GM19395 (cell line): ENCODE results near the gene LGI4.

Experiments used
- ATAC-seq: cut with Tn5 transposase; IDR thresholded peaks from one replicate; pipeline ENCODE4 v1.9.1; 2021; ENCODE audit warnings: mild to moderate bottlenecking, moderate library complexity; ENCODE audit not compliant: unreplicated experiment

The LGI4 gene

DNA sequence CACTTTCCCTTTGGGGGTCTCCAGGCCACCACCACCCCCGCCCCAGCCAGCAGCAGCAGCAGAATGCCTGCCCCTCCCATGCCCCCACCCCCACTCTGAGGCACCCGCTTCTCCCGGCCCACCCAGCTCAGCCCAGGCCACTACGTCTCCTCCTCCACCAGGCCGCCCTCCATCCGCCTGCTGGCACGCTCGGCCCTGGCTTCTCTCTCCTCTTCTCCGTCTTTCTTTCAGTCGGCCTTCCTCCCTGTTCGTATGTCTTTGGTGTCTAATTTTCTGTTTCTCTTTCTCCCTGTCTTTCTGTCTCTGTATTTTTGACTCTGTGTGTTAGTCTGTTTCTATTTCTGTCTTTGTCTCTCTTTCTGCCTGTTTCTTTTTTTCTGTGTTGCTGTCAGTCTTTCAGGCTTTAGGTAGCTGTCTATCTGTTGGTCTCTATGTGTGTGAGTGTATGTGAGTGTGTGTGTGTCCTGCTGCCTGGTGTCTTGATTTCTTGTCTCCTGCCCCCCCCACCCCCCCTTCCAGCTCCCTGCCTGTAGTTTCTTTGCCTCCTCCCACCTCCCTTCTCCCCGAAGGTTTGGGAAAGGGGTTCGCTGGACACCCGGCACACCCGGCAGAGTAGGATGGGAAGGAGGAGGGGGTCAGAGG lies at the start of gene LGI4:
Gene LGI4 (minus strand): TSS at position 459 of the 642 bp plus-strand sequence. CDS start 379 bp downstream, at position 80.
- no peak for ATAC-seq

DNA sequence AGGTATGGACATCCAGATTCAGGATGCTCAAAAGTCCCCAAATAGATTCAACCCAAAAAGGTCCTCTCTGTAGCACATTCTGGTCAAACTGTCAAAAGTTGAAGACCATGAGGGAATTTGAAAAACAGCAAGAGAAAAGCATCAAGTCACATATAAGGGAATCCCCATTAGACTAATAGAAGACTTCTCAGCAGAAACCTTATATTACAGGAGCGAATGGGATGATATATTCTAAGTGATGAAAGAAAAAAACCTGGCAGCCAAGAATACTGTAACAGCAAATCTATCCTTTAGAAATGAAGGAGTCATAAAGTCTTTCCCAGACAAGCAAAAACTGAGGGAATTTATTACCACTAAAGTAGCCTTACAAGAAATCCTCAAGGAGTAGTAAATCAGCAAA lies 49.4 kb upstream of the LGI4 start:
- no peak for ATAC-seq

DNA sequence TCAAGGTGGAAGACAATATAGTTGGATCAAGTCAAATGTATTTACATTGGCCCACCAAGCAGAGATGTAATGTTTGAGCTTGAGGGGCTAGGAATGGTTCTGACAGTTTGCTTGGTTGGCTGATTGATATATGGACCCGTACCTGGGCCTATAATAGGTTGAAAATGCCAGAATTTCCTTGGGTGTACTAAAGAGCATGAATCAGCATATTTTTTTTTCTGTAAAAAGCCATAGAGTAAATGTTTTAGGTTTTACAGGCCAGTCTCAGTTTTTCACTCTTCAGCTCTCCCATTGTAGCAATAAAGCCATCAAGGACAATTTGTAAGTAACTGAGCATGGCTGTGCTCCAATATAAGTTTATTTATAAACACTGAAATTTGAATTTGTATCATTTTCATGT lies 46.5 kb upstream of the LGI4 start:
- ATAC-seq, result no peak

DNA sequence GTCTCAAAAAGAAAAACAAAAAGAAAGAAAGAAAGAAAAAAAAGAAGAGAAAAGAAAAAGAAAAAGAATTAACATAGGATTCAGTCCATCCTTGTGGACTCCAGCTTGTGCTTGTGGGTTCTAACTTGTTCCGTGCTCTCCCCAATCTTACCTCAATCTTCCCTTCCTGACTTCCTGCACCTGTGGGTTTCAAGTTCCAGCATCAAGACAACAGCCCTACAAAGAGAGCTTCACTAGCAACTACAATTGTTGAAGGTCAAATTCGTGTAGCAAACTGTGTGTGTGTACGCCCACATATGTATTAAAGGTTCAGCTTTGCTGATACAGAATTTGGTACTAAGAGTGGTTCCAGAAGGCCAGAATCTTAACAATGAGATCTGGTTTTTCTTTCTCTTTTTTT lies 45.0 kb upstream of the LGI4 start:
- ATAC-seq, result no peak

DNA sequence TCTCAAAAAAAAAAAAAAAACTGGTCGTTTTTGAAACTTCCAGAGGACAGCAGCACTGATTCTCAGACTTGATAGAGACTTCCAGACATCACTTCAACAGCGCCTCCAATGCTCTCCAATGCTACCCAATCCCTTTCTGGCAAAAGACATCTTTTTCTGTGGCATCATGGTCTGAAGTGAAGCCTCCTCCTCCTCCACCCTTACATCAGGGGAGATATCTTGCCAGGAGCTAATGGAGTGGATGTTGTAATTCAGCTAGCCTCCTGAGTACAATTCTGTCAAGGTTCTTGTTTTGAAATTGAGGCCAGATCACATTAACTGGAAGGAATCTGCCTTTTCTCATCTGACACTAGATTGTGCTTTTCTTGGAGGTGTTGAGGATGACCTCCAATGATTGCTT lies 43.8 kb upstream of the LGI4 start:
- no peak for ATAC-seq

DNA sequence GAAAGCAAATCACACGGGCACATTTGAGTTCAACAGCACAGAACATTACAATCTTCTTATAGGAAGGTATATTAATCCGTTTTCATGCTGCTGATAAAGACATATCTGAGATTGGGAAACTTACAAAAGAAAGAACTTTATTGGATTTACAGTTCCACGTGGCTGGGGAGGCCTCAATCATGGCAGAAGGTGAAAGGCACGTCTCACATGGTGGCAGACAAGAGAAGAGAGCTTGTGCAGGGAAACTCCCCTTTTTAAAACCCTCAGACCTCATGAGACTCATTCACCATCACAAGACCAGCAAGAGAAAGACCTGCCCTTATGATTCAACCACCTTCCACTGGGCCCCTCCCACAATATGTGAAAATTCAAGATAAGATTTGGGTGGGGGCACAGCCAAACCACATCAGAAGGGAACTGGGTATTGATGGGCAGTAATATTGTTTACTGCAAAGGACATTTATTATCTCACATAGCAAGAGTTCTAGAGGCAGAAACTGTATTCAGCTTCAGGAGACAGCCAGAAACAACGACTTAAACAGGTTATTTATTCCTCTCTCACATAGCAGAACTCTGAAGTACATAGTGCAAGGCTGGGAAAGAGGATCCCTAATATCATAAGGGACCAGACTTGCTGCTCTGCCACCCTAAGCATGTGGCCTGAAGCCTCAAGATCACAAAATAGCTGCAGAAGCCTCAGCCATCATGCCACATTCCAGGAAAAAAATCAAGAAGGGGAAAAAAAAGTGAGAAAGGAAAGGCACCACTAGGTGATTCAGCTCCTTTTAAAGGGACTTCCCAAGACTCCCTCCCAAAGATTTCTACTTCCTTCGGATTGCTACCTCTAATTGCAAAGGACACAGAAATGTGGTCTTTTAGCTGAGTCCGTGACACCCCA lies 42.8 kb upstream of the LGI4 start:
- ATAC-seq, result no peak

DNA sequence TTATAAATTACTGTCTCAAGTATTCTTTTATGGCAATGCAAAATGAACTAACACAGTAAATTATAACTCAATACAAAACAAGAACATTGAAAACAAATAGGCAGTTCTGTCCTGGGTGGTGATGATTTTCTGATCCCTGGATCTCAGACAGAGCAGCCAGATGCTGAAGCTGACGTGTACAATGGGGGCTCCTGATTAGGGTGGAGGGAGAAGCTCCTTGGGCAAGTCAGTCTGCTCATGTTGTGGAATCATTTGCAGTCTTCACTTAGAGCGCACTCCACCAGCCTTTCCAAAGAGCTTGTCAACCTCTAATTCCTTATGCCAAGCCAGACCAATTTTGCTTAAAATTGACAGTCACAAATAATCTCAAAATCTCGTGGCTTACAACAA lies 41.3 kb upstream of the LGI4 start:
- no peak for ATAC-seq

DNA sequence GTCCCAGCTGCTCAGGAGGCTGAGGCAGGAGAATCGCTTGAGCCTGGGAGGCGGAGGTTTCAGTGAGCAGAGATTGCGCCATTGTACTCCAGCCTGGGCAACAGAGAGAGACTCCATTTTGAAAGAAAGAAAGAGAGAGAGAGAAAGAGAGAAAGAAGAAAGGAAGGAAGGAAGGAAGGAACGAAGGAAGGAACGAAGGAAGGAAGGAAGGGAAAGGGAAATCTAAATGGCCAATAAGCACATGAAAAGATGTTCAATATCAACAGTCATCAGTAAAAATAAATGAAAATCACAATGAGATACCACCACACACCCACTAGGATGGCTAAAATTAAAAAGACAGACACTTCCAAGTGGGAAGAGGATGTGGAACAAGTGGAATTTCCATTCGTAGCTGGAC lies 39.4 kb upstream of the LGI4 start:
- ATAC-seq, result no peak

DNA sequence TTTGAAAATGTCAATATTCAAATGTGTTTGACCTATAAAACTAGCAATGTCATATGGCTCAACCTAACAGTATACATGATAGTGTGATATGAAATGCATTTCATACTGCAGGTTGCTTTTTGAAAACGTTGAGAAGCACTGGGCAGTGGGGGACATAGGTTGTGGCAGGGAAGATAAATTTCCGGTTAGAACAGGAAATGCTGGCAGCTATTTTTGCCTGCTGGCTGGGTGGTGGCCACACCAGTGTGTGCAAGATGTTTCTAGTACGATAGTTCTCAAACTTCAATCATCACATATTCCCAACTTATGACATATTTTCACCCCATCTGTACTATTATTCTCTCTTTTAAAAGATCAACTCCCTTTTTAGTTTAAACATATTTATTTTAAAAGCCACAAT lies 36.9 kb upstream of the LGI4 start:
- ATAC-seq, result no peak

DNA sequence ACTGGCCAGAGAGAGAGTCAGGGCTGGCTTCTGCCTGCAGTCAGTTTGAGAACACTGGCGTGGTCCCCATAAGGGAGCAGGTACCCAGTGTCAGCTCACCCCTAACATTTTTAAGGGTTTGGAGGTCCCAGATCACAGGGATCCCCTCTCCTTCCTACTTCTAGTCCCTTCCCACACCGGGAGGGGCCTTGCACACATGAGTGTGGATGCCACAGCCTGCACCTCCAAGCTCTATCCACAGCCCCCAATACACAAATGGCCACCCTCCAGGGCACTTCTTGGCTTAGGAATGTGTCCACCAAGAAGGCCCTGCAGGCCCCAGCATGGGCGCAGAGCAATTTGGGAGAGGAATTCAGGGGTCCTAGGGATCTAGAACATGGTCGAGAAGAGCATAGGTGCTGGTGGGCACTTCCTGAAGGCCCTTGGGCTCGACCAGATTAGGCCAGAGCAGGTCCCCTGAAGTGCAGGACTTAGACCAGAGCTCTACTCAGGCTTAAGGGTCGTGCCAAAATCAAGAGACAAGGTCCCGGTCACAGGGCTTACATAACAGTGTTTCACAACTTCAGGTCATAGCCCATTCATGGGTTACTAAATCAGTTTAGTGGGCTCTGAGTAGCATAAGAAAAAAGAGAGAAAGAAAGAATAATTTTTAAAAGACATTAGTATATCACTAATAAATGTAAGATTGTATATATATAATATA lies 35.7 kb upstream of the LGI4 start:
- no peak for ATAC-seq

DNA sequence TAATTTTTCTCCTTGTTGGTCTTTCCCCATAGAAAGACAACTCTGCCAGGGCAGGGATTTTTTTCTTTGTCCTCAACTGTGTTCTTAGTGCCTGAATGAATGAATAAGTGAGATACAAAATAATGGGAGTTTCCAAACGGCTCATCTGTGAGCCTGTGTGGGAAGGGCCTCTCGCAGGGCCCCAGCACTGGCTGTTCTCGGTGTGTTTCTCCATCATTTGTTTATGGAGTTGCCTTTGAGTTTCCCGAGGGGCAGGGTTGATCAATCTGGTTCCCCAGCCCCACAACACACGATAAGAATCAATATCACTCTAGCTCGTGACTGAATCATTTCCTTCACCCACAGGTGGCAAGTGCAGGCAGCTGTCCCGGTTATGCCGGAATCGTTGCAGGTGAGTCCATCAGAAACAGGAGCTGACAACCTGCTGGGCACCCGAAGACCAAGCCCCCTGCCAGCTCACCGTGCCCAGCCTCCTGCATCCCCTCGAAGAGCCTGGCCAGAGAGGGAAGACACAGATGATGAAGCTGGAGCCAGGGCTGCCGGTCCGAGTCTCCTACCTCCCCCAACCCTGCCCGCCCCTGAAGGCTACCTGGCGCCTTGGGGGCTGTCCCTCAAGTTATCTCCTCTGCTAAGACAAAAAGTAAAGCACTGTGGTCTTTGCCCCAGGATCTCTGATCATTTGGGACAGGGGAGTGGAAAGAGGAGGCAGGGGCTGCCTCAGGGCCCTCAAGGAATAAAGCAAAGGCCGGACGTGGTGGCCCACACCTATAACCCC lies 34.5 kb upstream of the LGI4 start:
- no peak for ATAC-seq

DNA sequence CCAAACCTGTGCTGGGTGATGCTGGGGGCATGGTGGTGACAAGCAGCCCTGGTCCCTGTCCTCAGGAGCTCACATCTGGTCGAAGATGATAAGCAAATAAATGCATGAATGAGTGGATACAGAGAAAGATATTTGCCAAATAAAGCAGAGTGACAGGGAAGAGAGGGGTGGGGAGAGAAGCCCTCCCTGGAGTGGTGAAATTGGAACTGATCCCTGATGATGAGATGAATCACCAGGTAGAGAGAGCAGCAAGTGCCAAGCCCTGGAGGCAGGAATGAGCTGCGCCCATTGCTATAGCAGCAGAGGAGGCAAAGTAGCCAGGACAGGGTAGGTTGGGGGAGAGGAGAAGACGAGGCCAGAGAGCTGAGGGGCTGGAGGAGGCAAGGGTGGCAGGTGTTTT lies 33.3 kb upstream of the LGI4 start:
- ATAC-seq, result no peak

DNA sequence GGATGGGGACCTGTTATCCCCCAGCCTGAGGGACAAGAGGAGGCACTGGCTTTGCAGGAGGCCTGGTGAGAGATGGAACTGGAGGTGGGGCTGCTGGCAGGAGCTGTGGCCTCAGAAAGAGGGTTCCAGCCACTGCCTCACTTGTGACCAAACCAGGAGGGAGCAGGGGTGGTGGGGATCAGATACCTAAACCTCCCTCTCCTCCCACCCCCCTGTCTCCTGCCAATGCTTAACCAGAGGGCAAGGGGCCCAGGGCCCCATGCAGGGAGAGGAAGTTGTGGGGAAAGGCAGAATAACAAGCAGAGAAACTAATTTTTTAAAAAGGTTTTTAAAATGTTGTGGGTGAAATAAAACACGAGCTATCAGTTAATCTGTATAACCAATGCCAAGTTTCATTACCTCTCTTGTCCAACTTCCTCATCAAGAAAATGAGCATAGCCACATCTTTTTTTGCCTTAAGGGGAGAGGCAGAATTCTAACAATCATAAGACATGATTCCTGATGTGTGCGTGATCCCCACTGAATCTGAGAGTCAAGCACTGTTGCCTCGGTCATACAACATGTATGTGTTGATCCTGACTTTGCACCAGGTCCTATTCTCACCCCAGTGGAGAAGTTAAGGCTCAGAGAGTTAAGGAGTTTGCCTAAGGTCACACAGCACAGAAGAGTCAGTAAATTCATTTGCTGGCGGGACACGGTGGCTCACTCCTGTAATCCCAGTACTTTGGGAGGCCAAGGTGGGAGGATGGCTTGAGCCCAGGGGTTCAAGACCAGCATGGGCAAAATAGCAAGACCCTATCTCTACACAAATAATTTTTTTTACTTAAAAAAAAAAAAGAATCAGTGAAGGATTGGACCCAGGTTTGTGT lies 32.6 kb upstream of the LGI4 start:
- no peak for ATAC-seq

DNA sequence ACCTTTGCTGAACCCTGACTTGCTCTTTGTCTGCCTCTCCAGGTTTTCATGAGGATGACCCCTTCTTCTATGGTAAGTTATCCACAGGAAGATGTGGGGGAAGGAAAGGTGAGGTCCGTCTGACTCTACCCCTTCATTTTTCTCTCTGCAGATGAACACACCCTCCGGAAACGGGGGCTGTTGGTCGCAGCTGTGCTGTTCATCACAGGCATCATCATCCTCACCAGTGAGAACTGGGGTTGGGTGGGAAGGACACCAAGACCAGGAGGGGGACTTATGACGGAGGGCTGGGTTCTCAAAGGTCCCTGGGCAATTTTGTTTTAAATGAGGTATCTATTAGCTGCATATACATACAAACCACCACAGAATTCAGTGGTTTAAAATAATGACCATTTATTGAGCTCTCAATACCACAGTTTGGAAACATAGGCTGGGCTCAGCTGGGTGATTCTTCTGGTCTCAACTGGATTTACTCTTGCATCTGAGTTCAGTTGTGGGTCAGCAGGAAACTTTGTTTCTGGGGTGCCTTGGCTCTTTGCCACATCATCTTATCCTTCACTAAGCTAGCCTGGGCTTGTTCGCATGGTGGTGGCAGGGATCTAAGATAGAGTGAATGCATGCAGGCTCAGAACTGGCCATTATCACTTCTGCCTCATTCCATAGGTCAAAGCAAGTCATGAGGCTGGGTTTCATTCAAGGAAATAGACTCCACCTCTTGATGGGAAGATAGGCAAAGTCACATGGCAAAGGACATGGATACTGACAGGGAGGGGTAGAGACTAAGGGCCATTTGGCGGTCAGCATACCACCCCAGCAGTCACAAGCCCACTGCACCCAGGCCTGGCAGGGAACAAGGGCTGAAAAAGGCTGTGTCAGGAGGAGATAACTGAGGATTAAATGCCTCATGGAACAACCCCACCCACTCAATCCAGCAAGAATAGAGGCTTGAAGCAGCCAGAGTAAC lies 31.5 kb upstream of the LGI4 start:
- no peak for ATAC-seq

DNA sequence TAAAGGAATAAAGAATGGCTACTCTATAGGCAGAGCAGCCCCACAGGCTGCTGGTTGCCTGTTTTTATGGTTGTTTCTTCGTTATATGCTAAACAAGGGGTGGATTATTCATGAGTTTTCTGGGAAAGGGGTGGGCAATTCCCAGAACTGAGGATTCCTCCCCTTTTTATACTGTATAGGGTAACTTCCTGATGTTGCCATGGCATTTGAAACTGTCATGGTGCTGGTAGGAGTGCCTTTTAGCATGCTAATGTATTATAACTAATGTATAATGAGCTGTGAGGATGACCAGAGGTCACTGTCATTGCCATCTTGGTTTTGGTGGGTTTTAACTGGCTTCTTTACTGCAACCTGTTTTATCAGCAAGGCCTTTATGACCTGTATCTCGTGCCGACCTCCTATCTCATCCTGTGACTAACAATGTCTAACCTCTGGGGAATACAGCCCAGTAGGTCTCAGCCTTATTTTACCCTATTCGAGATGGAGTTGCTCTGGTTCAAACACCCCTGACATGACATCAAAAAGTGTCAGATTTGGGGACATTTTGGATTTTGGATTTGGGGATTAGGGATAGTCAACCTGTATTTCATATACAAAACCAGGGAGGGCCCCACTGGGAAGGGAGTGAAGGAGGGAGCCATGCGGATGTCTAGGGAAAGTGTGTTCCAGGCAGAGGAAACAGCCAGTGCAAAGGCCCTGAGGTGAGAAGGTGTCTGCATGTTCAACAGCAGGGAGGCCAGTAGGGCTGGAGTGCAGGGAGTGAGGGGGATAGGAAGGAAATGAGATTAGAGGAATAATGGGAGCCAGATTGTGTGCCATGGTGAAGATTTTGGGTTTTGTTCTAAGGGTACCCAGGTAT lies 30.6 kb upstream of the LGI4 start:
- ATAC-seq, result no peak

DNA sequence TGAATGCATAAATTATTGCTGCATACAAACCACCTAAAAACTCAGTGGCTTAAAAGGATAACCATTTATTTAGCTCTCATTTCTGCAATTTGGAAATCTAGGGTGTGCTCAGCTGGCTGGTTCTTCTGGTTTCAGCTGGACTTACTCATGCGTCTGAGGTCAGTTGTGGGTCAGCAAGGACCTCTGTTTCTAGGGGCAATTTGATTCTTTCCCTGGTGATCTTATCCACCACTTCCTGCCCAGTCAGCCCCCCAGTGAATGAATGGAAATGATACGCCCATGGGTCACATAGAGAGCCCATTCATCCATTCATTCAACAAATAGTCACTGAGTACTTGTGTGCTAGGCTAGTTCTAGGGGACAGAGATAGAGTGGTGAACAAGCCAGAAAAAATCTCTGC lies 29.6 kb upstream of the LGI4 start:
- no peak for ATAC-seq

DNA sequence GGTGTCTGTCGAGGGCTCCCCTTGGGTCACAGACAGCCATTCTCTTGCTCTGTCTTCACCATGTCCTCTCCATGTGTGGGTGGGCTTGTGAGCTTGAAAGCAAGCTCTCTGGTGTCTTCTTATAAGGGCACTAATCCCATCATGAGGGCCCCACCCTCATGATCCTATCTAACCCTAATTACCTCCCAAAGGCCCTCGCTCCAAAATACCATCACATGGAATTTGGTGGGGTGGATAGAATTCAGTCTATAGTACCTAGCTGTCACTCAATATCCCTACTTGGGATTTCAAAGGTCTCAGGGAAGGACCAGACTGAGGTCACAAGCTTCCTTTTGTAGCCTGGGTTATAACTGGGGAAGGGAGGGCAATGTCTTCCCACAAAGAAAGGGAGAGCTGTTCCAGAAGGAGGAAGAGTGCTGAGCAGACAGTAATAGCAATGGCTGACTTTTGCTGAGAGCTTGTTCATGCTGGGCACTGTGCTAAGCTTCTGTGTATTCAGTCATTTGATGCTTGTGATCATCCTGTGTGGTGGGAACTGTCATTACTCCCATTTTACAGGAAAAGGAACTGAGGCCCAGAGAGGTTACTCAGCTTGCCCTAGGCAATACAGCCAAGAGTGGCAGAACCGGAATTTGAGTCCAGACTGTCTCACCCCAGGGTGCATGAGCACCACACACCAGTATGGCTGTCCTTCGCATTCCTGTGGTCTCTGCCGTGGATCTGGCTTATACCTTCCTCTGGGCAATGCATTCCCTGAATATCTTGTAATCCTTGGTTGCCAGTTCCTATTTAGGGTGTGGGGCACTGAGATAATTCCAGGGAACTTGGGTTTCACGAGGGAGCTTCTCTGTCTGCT lies 27.8 kb upstream of the LGI4 start:
- no peak for ATAC-seq
